NCI-H2107 treated with DMSO at 0.1 percent for 48 hours (cell line): ENCODE results near the gene PRAMEF17.
"Not testable (repeated sequence)": the region's sequence is repeated elsewhere in the genome, so short reads cannot be mapped to it uniquely, and the experiment has no call there.

Experiments
- DNase-seq: peaks from one replicate; lab custom pipeline; 2025; ENCODE audit not compliant: unreplicated experiment; lab: John Stamatoyannopoulos, UW

PRAMEF17 gene, protein sequence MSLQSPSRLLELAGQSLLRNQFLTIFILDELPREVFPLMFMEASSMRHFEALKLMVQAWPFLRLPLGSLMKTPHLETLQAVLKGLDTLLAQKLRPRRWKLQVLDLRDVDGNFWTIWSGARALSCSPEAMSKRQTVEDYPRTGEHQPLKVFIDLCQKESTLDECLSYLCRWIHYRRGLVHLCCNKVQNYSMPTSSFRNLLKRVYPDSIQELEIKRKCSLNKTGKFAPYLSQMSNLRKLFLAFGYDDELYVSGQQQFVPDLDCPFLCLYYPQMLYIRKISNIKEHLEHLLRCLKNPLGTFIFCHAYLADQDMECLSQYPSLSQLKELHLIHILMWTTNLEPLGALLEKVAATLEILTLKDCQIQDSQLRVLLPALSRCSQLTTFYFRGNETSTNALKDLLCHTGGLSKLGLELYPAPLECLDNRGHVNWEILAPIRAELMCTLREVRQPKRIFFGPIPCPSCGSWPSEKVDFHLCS

GRCh38 chr1:13389332-13389731 lies at the start of gene PRAMEF17:
PRAMEF17 (plus strand) TSS chr1:13389632; CDS start chr1:13389658, 26 bp downstream.
- not testable (repeated sequence) for DNase-seq

DNA sequence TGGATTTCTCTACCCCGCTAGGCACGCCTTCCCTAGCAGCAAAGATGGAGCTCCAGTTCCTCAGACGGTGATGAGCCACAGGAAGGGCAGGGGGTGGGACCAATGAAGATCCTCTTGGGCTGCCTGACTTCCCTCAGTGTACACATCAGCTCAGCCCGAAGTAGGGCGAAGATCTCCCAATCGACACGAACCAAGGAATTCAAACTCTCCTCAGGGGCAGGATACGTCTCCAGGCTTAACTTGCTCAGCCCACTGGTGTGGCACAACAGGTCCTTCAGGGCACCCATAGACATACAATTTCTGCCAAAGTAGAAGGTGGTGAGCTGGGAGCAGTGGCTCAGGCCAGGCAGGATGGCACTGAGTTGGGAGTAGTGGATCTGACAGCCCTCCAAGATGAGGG lies 46.9 kb upstream of the PRAMEF17 start:
- not testable (repeated sequence) for DNase-seq

DNA sequence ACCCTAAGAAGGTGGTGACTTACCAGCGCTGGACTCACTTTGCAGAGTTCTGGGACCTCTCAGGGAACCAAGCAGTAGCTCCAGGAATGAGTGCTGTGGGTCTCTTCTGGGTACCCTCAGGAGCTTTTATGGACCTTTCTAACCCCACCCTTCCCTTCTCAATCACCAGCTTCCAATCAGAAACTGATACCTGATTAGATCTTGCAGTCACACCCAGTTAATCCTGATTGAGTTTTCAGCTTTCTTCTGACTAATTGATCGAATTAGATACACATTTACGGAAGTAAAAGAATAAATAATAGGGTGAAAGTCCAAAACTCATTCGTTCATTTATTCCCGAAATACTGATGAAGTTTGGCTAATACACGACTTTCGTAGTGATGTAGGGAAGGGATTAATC lies 42.4 kb upstream of the PRAMEF17 start, which contains the start of gene PRAMEF14:
TSS of gene PRAMEF14 (minus strand) at position 101 of the 400 bp plus-strand sequence. CDS start 1,820 bp downstream, outside the sequence.
- DNase-seq: not testable (repeated sequence)

DNA sequence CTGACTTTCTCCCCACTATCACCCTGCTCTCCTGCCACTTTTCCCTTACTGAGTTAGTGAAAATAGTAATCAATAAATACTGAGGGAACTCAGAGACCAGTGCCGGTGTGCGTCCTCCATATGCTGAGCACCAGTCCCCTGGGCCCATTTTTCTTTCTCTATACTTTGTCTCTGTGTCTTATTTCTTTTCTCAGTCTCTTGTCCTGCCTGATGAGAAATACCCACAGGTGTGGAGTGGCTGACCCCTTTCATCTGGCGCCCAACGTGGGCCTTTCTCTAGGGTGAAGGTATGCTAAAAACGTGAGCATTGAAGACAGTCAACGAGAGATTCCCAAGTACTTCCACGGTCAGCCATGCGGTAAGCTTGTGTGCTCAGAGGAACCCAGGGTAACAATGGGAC lies 36.0 kb upstream of the PRAMEF17 start:
- DNase-seq: not testable (repeated sequence)

DNA sequence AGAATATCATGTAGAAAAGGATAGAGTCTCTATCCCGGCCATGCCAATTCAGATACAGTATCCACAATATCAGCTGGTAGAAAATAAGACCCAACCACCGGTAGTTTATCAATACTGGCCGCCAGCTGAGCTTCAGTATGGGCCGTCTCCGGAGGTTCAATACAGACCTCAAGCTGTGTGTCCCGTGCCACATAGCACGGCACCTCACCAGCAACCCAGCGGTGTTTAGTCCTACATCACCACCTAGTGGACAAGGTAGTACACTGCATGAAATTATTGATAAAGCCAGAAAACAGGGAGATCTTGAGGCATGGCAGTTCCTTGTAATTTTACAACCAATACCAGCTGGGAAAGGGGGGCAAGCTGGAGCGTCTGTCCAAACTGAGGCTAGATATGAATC lies 35.0 kb upstream of the PRAMEF17 start:
- not testable (repeated sequence) for DNase-seq

DNA sequence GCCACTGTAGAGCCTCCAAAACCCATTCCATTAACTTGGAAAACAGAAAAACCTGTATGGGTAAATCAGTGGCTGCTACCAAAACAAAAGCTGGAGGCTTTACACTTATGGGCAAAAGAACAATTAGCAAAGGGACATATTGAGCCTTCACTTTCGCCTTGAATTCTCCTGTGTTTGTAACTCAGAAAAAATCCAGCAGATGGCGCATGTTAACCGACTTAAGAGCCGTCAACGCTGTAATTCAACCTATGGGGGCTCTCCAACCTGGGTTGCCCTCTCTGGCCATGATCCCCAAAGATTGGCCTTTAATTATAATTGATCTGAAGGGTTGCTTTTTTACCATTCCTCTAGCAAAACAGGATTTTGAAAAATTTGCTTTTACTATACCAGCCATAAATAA lies 32.7 kb upstream of the PRAMEF17 start:
- peak; percentile 4 for DNase-seq

DNA sequence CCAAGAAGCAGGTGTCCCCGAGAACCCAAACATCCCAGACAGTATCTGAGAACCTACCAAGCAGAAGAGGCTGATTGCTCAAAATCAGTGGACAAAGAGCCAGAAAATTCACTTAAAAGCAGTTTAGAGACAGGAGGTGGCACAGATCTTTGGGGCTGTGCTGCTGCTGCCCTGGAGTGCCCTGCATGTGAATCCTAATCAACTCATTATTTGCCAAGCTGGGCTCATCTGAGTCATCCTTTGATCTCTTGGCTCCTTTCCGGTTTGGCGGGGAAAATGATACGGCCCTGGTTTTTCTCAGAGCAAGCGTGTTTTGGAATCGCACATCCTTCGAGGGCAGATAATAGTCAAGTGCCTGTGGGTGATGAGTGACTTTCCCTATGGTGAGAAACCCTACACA lies 27.1 kb upstream of the PRAMEF17 start:
- DNase-seq: not testable (repeated sequence)

DNA sequence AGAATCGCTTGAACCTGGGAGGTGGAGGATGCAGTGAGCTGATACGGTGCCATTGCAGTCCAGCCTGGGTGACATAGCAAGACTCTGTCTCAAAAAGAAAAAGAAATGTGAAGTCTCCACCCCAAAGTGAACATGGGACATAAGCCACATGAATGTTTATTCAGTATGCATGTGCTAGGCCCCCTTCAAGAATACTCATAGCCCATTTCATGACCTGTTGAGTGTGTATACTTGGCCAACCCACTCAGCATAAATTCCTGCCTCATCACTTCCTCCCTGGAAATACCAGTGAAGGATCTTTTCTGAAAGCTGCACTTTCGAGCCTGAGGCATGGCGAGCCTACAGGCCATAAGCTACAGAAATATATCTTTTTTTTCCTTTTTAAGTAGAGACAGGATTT lies 24.5 kb upstream of the PRAMEF17 start:
- not testable (repeated sequence) for DNase-seq

DNA sequence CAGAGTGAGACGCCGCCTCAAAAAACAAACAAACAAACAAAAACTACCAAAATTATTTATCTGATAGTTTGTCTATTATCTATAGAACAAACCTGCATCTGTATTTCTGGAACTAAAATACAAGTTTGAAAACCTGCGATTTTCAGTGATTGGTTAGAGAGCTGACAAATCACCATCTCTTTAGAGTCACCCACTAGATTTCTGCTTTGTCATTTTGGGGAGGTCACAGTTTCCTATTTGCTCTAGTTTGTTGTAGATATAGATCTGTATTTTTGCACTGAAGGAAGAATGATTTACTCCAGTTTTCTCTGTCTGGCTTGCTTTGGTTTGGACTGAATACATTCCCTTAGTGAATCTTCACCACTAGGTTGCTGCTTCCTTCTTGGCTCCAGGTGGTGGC lies 22.9 kb upstream of the PRAMEF17 start:
- not testable (repeated sequence) for DNase-seq

DNA sequence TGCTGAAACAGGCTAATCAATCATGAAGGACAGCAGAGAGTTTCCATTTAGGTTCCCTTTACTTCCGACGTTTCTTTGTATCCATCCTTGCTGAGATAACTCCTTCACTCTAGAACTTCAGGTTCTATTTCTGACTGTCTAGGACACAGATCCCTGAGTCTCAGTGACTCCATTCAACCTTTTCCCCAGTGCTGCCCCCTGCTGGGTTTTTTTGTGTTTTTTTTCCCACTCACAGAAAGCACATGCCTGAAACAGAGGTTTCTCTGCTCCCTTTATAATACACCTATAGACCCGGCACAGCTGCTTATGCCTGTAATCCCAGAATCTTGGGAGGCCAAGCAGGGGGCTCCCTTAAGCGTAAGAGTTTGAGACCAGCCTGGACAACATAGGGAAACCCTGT lies 20.9 kb upstream of the PRAMEF17 start:
- DNase-seq: not testable (repeated sequence)

GRCh38 chr1:13378983-13379382 lies 10.4 kb upstream of the PRAMEF17 start:
- not testable (repeated sequence) for DNase-seq

GRCh38 chr1:13380380-13380779 lies 9.1 kb upstream of the PRAMEF17 start:
- not testable (repeated sequence) for DNase-seq

DNA sequence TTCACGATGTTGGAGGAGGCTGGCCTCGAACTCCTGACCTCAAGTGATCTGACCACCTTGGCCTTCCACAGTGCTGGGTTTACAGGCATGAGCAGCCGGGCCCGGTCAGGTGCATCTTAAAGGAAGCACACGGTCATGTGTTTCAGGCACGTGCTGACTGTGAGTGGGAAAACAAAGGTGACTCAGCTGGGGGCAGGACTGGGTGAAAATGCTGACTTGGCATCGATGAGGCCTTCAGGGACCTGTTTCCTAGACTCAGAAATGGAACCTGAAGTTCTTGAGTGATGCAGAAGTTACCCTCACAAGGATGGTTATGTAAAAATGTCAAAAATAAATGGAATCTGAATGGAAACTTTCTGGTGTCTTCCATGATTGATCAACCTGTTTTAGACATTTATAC lies 3.6 kb downstream of the PRAMEF17 start:
- not testable (repeated sequence) for DNase-seq

- not testable (repeated sequence) for DNase-seq
Measured at GRCh38 chr1:13394761-13395160, 5.3 kb downstream of the PRAMEF17 start.

GRCh38 chr1:13395311-13395710 lies 5.9 kb downstream of the PRAMEF17 start:
- not testable (repeated sequence) for DNase-seq

DNA sequence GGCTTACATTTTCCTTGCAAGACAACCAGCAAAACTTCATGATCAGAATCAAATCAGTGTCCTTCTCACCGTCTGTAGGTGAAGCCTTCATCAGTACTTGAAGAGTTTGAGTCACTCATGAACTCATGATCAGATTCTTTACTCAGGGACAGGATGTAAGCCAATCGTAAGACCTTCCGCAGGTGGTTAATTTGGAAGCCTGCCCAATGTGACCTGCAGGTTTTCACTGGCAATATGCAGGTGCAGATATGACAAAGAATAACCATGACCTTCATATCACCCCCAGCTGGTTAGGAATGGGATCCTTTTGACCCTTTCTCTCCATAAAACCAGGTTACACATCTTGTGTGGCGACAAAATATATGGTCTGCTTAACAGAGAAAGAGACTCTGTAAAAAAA lies 18.4 kb downstream of the PRAMEF17 start:
- DNase-seq: no peak

DNA sequence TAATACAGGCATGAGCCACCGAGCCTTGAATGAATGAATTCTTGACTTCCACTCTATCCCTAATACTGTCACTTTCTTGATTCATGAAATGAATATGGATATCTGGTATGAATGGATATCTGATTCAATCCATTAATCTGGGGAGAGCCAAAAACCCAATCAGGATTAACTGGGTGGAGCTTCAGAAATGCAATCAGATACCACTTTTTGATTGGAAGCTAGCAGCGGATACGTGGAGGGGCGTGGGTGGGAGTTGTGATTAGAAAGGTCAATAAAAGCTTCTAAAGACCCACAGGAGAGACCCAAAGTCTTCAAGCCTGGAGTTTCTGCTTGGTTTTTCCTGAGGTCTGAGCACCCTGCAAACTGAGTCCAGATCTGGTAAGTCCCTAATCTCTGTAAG lies 20.7 kb downstream of the PRAMEF17 start, which contains the start of gene PRAMEF20:
TSS of gene PRAMEF20 (plus strand) at position 301 of the 400 bp plus-strand sequence. CDS start 5,905 bp downstream, outside the sequence.
- not testable (repeated sequence) for DNase-seq

- no peak for DNase-seq
Measured at GRCh38 chr1:13430495-13430894, 41.1 kb downstream of the PRAMEF17 start.

DNA sequence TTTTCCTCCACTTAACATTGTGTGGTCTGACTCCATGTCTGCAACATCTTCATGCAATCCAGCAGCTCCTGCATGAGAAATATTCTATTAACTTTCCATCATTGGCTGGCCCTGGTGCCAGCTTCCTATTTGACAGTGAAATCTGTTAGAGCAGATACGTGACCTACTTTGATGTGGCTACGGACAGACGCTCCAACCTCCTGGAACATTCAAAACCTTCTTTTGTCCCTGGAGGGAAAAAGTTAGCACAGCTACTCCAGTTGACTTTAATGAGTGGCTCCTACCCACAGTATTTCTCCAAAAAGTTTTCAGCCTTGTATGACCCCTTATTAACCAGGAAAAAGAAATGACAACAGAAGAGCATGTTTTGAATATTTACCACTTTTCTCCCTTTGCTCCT lies 42.8 kb downstream of the PRAMEF17 start:
- no peak for DNase-seq

- DNase-seq: not testable (repeated sequence)
Measured at GRCh38 chr1:13433694-13434358, 44.4 kb downstream of the PRAMEF17 start.

- no peak for DNase-seq
Measured at GRCh38 chr1:13435458-13435857, 46.0 kb downstream of the PRAMEF17 start.
